ENCODE measurements around the gene TBC1D17. TPM values are rescaled to one million over a fixed set of nuclear protein-coding genes. Genes with fewer than 3 reads are reported as not detected.

TBC1D17 gene
- total RNA-seq, 1 donor from 2014 or later: 44.9 TPM

- intact Hi-C loops (cut with DNase I): no loop called here
- ATAC-seq (no peak), DNase-seq (ENCODE audit: missing footprints) (no peak)
These were observed 32.1 kb upstream of the TBC1D17 start for GRCh38 chr19:49845414-49845813.

- no peak for ATAC-seq
- intact Hi-C loops (cut with DNase I): no loop called here
- DNase-seq (ENCODE audit: missing footprints): no peak
These were observed 31.1 kb upstream of the TBC1D17 start for GRCh38 chr19:49846408-49846807.

- intact Hi-C loops (cut with DNase I): no loop called here
- ATAC-seq: no peak
- DNase-seq (ENCODE audit: missing footprints): no peak
These were observed 29.5 kb upstream of the TBC1D17 start for GRCh38 chr19:49847731-49848696.

- DNase-seq (ENCODE audit: missing footprints) (no peak), ATAC-seq (no peak)
- intact Hi-C loops (cut with DNase I): no loop called here
These were observed 28.6 kb upstream of the TBC1D17 start for GRCh38 chr19:49848938-49849337.

- no peak for DNase-seq (ENCODE audit: missing footprints)
- ATAC-seq: no peak
- intact Hi-C loops (cut with DNase I): loop anchor here (2.0 kb wide), 3 partner anchors 17 to 83 kb away; partner anchors contain the start of genes AP2A1, FUZ and PNKP
These were observed 27.9 kb upstream of the TBC1D17 start for GRCh38 chr19:49849433-49850220.

GRCh38 chr19:49850221-49850486 is 27.3 kb upstream of the TBC1D17 start:
- ATAC-seq (no peak), DNase-seq (ENCODE audit: missing footprints) (no peak)
- intact Hi-C loops (cut with DNase I): loop anchor here (2.0 kb wide), 3 partner anchors 17 to 83 kb away; partner anchors contain the start of genes AP2A1, FUZ and PNKP

GRCh38 chr19:49850487-49851342 is 26.8 kb upstream of the TBC1D17 start, which contains the start of gene PTOV1:
Gene PTOV1, plus strand, starts transcription at chr19:49851159.
- DNase-seq (ENCODE audit: missing footprints): peak; percentile 96
- ATAC-seq: peak; percentile 96
- intact Hi-C loops (cut with DNase I): loop anchor here (2.0 kb wide), 3 partner anchors 16 to 84 kb away; partner anchors contain the start of genes AP2A1, FUZ and PNKP

- DNase-seq (ENCODE audit: missing footprints) (no peak), ATAC-seq (no peak)
- intact Hi-C loops (cut with DNase I): loop anchor here (2.0 kb wide), 3 partner anchors 15 to 85 kb away; partner anchors contain the start of genes AP2A1, FUZ and PNKP
These were observed 25.8 kb upstream of the TBC1D17 start for GRCh38 chr19:49851456-49852259.

GRCh38 chr19:49852631-49853126 is 24.8 kb upstream of the TBC1D17 start:
- intact Hi-C loops (cut with DNase I): no loop called here

GRCh38 chr19:49853852-49854377 is 23.6 kb upstream of the TBC1D17 start:
- intact Hi-C loops (cut with DNase I): no loop called here
- ATAC-seq (no peak), DNase-seq (ENCODE audit: missing footprints) (peak; percentile 54)

More at GRCh38 chr19:49852631-49853126, 24.8 kb upstream of the TBC1D17 start:
- no peak for DNase-seq (ENCODE audit: missing footprints)
- ATAC-seq: no peak

GRCh38 chr19:49854378-49855263 is 22.9 kb upstream of the TBC1D17 start:
- intact Hi-C loops (cut with DNase I): no loop called here
- DNase-seq (ENCODE audit: missing footprints) (peak; percentile 52), ATAC-seq (no peak)

GRCh38 chr19:49855277-49855675 is 22.2 kb upstream of the TBC1D17 start:
- peak; percentile 51 for DNase-seq (ENCODE audit: missing footprints)
- no peak for ATAC-seq
- intact Hi-C loops (cut with DNase I): no loop called here

GRCh38 chr19:49855676-49856573 is 21.6 kb upstream of the TBC1D17 start:
- DNase-seq (ENCODE audit: missing footprints) (peak; percentile 22), ATAC-seq (no peak)
- intact Hi-C loops (cut with DNase I): no loop called here

GRCh38 chr19:49856574-49857021 is 20.9 kb upstream of the TBC1D17 start:
- DNase-seq (ENCODE audit: missing footprints): peak; percentile 64
- intact Hi-C loops (cut with DNase I): no loop called here
- ATAC-seq: no peak

GRCh38 chr19:49857061-49857837 is 20.3 kb upstream of the TBC1D17 start:
- ATAC-seq (no peak), DNase-seq (ENCODE audit: missing footprints) (peak; percentile 69)
- intact Hi-C loops (cut with DNase I): no loop called here

Data from Right ventricle myocardium inferior (tissue), 1 donor.